Panc1 (cell line): ENCODE results near the gene LGR4.

Source experiments
- POLR2AphosphoS5 ChIP-seq: IDR thresholded peaks from 2 replicates; pipeline ENCODE4 v1.6.1; 2012; ENCODE audit warnings: mild to moderate bottlenecking, low read depth, low read length, moderate library complexity
- SIN3A ChIP-seq: IDR thresholded peaks from 2 replicates; pipeline ENCODE4 v1.6.1; 2012; ENCODE audit warnings: low read depth, mild to moderate bottlenecking, low read length, moderate library complexity, borderline replicate concordance; ENCODE audit not compliant: insufficient read depth
- TCF7L2 ChIP-seq: IDR thresholded peaks from 2 replicates; pipeline ENCODE4 v1.6.1; 2011; ENCODE audit warnings: mild to moderate bottlenecking, low read depth, low read length, inconsistent platforms
- TF ChIP-seq, protein P1 (sequence below): fragments of 450-650 bp; IDR thresholded peaks from 2 replicates; pipeline ENCODE4 v1.5.1; 2017; ENCODE audit warnings: mild to moderate bottlenecking
- TF ChIP-seq, protein P2 (sequence below), 2 experiments: IDR thresholded peaks; 2 replicates each; pipeline ENCODE4 v1.6.1; 2011 to 2012; ENCODE audit warnings: low read depth in 2 of 2, control low read depth in 1 of 2, low read length in 1 of 2, mild to moderate bottlenecking in 1 of 2, moderate library complexity in 1 of 2; ENCODE audit not compliant: insufficient read depth in 1 of 2

DNA sequence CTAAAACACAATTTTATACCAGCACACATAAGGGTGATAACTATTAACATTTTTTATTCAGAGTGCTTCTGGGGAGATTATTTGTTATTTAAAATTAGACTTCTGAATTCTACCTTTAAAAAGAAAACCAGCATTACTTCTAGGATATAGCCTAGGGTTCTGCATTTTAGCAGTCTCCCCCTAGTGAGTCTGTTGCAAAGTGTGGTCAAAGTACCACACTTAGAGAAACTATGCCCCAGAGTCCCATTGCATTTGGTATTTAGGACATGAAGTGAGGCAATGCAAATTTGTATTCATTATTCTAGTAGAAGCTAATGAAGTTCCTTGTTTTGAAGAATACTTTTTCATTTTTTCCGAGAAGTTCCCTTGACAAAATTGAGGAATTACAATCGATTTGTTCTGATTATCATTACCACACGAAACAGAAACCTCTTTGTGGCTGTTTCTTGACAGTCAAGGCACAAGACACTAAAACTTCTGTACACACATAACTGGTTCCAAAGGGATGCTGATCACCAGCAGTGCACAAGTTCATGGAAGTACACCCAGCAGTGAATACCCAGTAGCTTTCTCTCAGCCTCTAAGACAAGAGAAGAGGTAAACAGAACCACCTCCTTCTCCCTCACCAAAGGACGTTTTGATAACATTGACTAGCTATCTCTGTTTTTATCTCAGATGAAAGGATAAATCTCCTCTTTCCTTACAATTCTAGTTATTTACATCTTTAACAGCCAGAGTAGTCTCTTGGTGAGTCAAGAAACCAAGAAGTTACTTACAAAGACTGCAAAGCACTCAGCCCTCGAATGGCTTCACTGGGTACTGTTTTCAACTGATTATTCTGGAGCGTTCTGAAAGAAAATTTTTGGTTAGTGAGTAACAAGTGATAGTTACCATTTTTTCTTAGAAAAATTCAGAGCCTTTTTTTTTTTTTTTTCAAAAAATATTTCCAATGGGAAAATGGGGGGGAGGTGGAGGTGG is 82.0 kb downstream of the LGR4 start:
- TF ChIP-seq, protein P1, sequence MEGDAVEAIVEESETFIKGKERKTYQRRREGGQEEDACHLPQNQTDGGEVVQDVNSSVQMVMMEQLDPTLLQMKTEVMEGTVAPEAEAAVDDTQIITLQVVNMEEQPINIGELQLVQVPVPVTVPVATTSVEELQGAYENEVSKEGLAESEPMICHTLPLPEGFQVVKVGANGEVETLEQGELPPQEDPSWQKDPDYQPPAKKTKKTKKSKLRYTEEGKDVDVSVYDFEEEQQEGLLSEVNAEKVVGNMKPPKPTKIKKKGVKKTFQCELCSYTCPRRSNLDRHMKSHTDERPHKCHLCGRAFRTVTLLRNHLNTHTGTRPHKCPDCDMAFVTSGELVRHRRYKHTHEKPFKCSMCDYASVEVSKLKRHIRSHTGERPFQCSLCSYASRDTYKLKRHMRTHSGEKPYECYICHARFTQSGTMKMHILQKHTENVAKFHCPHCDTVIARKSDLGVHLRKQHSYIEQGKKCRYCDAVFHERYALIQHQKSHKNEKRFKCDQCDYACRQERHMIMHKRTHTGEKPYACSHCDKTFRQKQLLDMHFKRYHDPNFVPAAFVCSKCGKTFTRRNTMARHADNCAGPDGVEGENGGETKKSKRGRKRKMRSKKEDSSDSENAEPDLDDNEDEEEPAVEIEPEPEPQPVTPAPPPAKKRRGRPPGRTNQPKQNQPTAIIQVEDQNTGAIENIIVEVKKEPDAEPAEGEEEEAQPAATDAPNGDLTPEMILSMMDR: peak; percentile 40; the same call in 1 of the 2 replicates
- TF ChIP-seq POLR2AphosphoS5: no peak
- TF ChIP-seq, protein P2, sequence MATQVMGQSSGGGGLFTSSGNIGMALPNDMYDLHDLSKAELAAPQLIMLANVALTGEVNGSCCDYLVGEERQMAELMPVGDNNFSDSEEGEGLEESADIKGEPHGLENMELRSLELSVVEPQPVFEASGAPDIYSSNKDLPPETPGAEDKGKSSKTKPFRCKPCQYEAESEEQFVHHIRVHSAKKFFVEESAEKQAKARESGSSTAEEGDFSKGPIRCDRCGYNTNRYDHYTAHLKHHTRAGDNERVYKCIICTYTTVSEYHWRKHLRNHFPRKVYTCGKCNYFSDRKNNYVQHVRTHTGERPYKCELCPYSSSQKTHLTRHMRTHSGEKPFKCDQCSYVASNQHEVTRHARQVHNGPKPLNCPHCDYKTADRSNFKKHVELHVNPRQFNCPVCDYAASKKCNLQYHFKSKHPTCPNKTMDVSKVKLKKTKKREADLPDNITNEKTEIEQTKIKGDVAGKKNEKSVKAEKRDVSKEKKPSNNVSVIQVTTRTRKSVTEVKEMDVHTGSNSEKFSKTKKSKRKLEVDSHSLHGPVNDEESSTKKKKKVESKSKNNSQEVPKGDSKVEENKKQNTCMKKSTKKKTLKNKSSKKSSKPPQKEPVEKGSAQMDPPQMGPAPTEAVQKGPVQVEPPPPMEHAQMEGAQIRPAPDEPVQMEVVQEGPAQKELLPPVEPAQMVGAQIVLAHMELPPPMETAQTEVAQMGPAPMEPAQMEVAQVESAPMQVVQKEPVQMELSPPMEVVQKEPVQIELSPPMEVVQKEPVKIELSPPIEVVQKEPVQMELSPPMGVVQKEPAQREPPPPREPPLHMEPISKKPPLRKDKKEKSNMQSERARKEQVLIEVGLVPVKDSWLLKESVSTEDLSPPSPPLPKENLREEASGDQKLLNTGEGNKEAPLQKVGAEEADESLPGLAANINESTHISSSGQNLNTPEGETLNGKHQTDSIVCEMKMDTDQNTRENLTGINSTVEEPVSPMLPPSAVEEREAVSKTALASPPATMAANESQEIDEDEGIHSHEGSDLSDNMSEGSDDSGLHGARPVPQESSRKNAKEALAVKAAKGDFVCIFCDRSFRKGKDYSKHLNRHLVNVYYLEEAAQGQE (IDR thresholded peaks at IDR 0.05; ENCODE audit: insufficient read depth in 1 of 2, low read depth in 2 of 2, low read length in 1 of 2): no peak
- no peak for TF ChIP-seq SIN3A
- no peak for TF ChIP-seq TCF7L2
